Mesothelial cell of epicardium (in vitro differentiated cells): ENCODE data around the gene ST8SIA3. TPM values are rescaled to one million over a fixed set of nuclear protein-coding genes. Genes with fewer than 3 reads are reported as not detected.

Experiments used
- DNase-seq, 2 experiments: peaks; one replicate each; pipeline ENCODE4 v3.0.0; 2021; ENCODE audit warnings: low spot score in 2 of 2; ENCODE audit not compliant: unreplicated experiment in 2 of 2
- H3K27ac Mint-ChIP-seq: 2 replicates; pipeline ENCODE4 v1.8.0; 2021; ENCODE audit warnings: mixed read lengths
- H3K27me3 Mint-ChIP-seq: 2 replicates; pipeline ENCODE4 v1.8.0; 2021; ENCODE audit warnings: low read depth, mixed read lengths
- H3K36me3 Mint-ChIP-seq: 2 replicates; pipeline ENCODE4 v1.8.0; 2021; ENCODE audit warnings: mixed read lengths
- H3K4me1 Mint-ChIP-seq: 2 replicates; pipeline ENCODE4 v1.8.0; 2021; ENCODE audit warnings: mixed read lengths
- H3K4me3 Mint-ChIP-seq: 2 replicates; pipeline ENCODE4 v1.8.0; 2021; ENCODE audit warnings: mild to moderate bottlenecking, moderate library complexity, mixed read lengths
- H3K9me3 Mint-ChIP-seq: 2 replicates; pipeline ENCODE4 v1.8.0; 2021; ENCODE audit warnings: mixed read lengths
- CTCF ChIP-seq: fragments of 200-600 bp; sonication (generic); IDR thresholded peaks from one replicate; pipeline ENCODE4 v1.5.0; 2021; ENCODE audit warnings: antibody characterized with exemption; ENCODE audit not compliant: unreplicated experiment
- total RNA-seq: library from RNA; stranded (reverse); gene quantifications from 3 replicates; pipeline ENCODE4 v1.2.1, GENCODE V29; 2021

Gene ST8SIA3
- total RNA-seq, 1 donor from 2014 or later: not detected

- Mint-ChIP-seq H3K27me3 (peaks cover 36% of the 10 kb centered on the region), H3K4me1 (no peaks in the 10 kb centered on the region), H3K36me3 (no peaks in the 10 kb centered on the region), H3K4me3 (no peak overlapping the region), H3K9me3 (peaks cover 10% of the 10 kb centered on the region), H3K27ac (no peak overlapping the region)
- TF ChIP-seq CTCF: no peak
- DNase-seq: no peak
Observed at GRCh38 chr18:57397440-57398132, 45.2 kb downstream of the ST8SIA3 start.

DNA sequence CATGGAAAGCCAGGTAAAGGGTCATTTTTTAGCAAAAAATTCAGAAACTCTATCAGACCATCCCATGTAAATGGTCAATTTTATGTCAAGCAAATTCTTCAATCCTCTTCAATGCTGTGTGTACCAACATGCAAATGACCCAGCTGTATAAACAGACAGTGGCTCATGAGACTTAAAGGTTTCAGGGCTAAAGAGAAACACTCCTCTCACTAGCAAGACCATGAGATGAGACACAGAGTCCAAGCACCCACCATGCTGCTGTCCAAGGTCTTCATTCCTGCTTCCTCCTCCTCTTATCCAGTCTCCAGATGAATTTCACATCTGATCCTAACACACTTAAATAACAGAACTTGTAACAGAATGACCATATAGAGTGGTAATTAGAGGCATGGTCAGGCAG is 52.0 kb downstream of the ST8SIA3 start:
- H3K9me3 Mint-ChIP-seq: peaks cover 6% of the 10 kb centered on the region
- peaks cover 54% of the 10 kb centered on the region for H3K27me3 Mint-ChIP-seq
- DNase-seq: no peak
- TF ChIP-seq CTCF: no peak
- no peaks in the 10 kb centered on the region for H3K36me3 Mint-ChIP-seq
- no peak overlapping the region for H3K4me3 Mint-ChIP-seq
- no peaks in the 10 kb centered on the region for H3K4me1 Mint-ChIP-seq
- no peak overlapping the region for H3K27ac Mint-ChIP-seq

GRCh38 chr18:57409650-57410049 is 57.3 kb downstream of the ST8SIA3 start:
- Mint-ChIP-seq H3K27ac (no peak overlapping the region), H3K27me3 (peaks cover 58% of the 10 kb centered on the region), H3K4me3 (no peak overlapping the region), H3K9me3 (peaks cover 10% of the 10 kb centered on the region), H3K4me1 (no peaks in the 10 kb centered on the region), H3K36me3 (no peaks in the 10 kb centered on the region)
- no peak for TF ChIP-seq CTCF
- DNase-seq: no peak

DNA sequence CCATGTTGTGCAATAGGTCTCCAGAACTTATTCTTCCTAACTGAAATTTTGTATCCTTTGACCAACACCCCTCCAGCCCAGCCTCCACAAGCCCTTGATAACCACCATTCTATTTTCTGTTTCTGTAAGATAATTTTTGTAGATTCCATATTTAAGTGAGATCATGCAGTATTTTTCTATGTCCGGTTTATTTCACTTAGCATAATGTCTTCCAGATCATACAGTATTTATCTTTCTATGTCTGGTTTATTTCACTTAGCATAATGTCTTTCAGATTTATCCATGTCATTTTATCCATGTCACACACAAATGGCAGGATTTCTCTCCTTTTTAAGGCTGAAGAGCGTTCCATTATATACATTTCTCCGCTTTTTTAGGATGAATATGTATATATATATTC is 58.4 kb downstream of the ST8SIA3 start:
- Mint-ChIP-seq H3K4me1 (no peaks in the 10 kb centered on the region), H3K27me3 (peaks cover 59% of the 10 kb centered on the region), H3K9me3 (peaks cover 10% of the 10 kb centered on the region), H3K27ac (no peak overlapping the region), H3K36me3 (no peaks in the 10 kb centered on the region), H3K4me3 (no peak overlapping the region)
- no peak for DNase-seq
- TF ChIP-seq CTCF: no peak

DNA sequence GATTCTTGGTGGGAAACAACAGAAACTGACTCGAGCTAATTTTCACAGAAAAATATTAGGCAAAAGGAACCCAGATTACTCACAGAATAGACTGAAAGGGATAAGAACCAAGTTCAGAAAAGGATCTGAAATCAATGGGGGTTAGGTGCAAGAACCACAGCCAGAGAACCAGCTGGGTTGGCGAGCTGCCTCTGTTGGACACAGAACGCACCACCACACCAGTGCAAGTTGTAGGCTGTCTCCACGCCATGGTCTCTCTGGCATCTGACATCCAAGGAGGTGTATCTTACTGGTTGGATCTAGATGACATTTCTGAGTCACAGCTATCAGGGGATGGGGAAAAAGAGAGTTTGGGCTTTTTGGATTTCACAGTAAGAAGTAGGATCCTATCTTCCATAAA is 64.2 kb downstream of the ST8SIA3 start:
- no peak for TF ChIP-seq CTCF
- Mint-ChIP-seq H3K36me3 (no peaks in the 10 kb centered on the region), H3K4me3 (no peak overlapping the region), H3K9me3 (peaks cover 9% of the 10 kb centered on the region), H3K27me3 (peaks cover 63% of the 10 kb centered on the region), H3K4me1 (no peaks in the 10 kb centered on the region), H3K27ac (no peak overlapping the region)
- no peak for DNase-seq

Other genes with a start within 250 kb of the ST8SIA3 start
- not detected in 3 replicates for gene BOD1L2, start 205.5 kb upstream of the ST8SIA3 start, total RNA-seq
- gene ONECUT2, start 82.8 kb downstream of the ST8SIA3 start, total RNA-seq: 0.09 to 0.51 TPM (median 0.09 TPM) in 3 replicates
- gene FECH, start 234.1 kb downstream of the ST8SIA3 start, total RNA-seq: 28.3 to 31.1 TPM (median 29.4 TPM) in 3 replicates